Heart left ventricle (tissue), 13 donors: ENCODE measurements around the gene KRT36.

ENCODE experiments used
- POLR2A ChIP-seq, 2 donors: fragments of 450-650 bp; IDR thresholded peaks; one replicate each; pipeline ENCODE4 v1.6.1; 2017; ENCODE audit warnings: antibody characterized with exemption in 2 of 2, mild to moderate bottlenecking in 2 of 2, moderate library complexity in 2 of 2
- TF ChIP-seq, protein P1 (sequence below), 12 donors: fragments of 200-600 bp; sonication (generic) in 4 of 12; IDR thresholded peaks; one replicate each; pipeline versions ENCODE4 v1.5.0 to v1.8.0; 2018 to 2022; ENCODE audit warnings: antibody characterized with exemption in 12 of 12, mild to moderate bottlenecking in 5 of 12
- donor health status: ischemic (EF 13 %, LVEDD 7.1; RV severe dilation, severe dysfunction).
- donor health status: DM: no; HTN: yes; CAD: no.
- donor health status: DM: no; HTN: no; CAD: no.
- donor health status: ischemic (EF 25% LVEDD 6.9; RV normal size, moderate dysfunction).
- donor health status: ischemic (EF 25% LVEDD 5.7; RV mildly dilated, moderate dysfunction).
- donor health status: ischemic (EF 35%, LVEDD 5.7; RV mildly dilated, moderate dysfunction).
- donor health status: nonischemic (EF 11% LVEDD 7.7; RV severe dilation, severe dysfunction).
- donor health status: DM: yes; HTN: yes; CAD: no.
- donor health status: PGD.
- donor health status: ischemic (EF 29% LVEDD 5.4; RV normal size, mild dysfunction).
- donor health status: nonischemic (EF 23%, LVEDD 6.1; RV moderate dilation, normal function).

DNA sequence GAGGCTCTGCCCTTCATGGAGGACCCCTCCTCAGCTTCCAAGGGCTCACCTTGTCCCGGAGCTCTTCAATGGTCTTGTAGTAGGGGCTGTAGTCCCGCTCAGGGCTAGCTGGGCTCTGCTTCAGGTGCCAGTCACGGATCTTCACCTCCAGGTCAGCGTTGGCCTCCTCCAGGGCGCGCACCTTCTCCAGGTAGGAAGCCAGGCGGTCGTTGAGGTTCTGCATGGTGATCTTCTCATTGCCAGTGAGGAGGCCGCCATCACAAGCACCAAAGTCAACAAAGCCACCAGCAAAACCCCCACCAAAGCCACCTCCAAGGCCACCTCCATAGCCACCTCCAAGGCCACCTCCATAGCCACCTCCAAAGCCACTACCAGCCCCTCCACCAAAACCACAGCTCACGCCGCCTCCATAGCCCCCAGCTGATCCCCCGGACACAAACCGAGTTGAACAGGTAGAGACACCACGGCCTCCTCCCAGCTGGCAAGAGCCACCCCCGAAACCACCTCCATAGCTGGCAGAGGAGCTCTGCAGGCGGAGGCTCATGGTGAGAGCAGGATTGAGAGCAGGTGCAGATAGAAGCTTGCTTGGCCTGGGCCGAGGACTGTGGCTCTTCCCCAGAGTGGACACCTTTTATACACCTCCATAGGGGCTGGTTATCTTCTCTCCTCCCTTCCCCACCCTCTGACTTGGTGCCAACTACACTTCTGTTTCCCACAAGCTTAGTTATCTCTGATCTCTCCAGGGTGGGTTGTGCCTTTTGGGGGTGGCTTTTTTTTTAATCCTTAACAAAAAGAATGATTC, 15.5 kb upstream of the KRT36 start, which contains the start of gene KRT13:
- TF ChIP-seq, protein P1, sequence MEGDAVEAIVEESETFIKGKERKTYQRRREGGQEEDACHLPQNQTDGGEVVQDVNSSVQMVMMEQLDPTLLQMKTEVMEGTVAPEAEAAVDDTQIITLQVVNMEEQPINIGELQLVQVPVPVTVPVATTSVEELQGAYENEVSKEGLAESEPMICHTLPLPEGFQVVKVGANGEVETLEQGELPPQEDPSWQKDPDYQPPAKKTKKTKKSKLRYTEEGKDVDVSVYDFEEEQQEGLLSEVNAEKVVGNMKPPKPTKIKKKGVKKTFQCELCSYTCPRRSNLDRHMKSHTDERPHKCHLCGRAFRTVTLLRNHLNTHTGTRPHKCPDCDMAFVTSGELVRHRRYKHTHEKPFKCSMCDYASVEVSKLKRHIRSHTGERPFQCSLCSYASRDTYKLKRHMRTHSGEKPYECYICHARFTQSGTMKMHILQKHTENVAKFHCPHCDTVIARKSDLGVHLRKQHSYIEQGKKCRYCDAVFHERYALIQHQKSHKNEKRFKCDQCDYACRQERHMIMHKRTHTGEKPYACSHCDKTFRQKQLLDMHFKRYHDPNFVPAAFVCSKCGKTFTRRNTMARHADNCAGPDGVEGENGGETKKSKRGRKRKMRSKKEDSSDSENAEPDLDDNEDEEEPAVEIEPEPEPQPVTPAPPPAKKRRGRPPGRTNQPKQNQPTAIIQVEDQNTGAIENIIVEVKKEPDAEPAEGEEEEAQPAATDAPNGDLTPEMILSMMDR (IDR thresholded peaks at IDR 0.05): no peak
- no peak for TF ChIP-seq POLR2A (IDR thresholded peaks at IDR 0.05)
